Measurements from ENCODE around the gene RDH5. TPM values are rescaled to one million over a fixed set of nuclear protein-coding genes. Genes with fewer than 3 reads are reported as not detected.

The RDH5 gene
- total RNA-seq, 1 donor from 2014 or later, result 3.0 TPM

DNA sequence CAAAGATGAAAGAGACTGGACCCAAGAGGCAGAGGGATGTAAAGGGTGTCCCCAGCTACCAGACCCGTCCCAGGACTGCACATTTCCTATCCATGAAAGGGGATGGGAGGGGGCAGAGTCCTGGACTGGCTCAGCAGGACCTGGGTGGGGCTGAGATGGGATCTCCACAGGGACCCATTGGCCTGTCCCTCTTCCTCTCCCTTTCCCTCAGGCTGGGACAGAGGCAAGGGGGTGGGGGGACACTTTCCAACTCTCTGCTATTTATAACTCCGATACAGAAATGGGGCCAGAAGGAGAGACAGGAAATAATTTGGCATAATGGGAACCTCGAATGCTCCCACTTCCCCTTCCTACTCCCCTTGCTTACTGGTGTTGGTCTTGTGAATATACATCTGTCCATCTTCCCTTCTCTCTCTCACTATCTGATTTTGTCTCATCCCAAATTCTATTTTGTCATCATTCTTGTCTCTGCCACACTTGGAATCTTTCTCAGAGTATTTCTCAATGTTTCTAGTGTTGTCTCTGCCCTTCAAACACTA is 11.4 kb upstream of the RDH5 start:
- Mint-ChIP-seq H3K36me3 (no peaks in the 10 kb centered on the region), H3K27me3 (ENCODE audit: insufficient read depth, low read depth) (peaks cover 13% of the 10 kb centered on the region)
- H3K27ac ChIP-seq, result no peak overlapping the region

GRCh38 chr12:55711786-55712553 is 8.2 kb upstream of the RDH5 start:
- no peak for TF ChIP-seq EZH2phosphoT487 (IDR thresholded peaks at IDR 0.05)
- Histone ChIP-seq H3K27ac (no peak overlapping the region), H3K4me2 (no peak overlapping the region)

More for the DNA sequence above, 11.4 kb upstream of the RDH5 start:
- Histone ChIP-seq H4K20me1 (ENCODE audit: low read depth) (peaks cover 18% of the 10 kb centered on the region), H3K79me2 (ENCODE audit: low read depth) (peaks cover 35% of the 10 kb centered on the region), H3K4me3 (peak overlapping the region; percentile 90), H2AFZ (replicated peaks) (peak overlapping the region; percentile 86), H3K4me1 (peaks cover 29% of the 10 kb centered on the region), H3F3A (ENCODE audit: low read depth) (peaks cover 14% of the 10 kb centered on the region), H3K9ac (no peak overlapping the region), H3K9me3 (ENCODE audit: low read depth) (no peaks in the 10 kb centered on the region), H3K36me3 (no peaks in the 10 kb centered on the region), H3K27me3 (peaks cover 31% of the 10 kb centered on the region), H3K4me2 (peak overlapping the region; percentile 97)
- TF ChIP-seq, protein P1, sequence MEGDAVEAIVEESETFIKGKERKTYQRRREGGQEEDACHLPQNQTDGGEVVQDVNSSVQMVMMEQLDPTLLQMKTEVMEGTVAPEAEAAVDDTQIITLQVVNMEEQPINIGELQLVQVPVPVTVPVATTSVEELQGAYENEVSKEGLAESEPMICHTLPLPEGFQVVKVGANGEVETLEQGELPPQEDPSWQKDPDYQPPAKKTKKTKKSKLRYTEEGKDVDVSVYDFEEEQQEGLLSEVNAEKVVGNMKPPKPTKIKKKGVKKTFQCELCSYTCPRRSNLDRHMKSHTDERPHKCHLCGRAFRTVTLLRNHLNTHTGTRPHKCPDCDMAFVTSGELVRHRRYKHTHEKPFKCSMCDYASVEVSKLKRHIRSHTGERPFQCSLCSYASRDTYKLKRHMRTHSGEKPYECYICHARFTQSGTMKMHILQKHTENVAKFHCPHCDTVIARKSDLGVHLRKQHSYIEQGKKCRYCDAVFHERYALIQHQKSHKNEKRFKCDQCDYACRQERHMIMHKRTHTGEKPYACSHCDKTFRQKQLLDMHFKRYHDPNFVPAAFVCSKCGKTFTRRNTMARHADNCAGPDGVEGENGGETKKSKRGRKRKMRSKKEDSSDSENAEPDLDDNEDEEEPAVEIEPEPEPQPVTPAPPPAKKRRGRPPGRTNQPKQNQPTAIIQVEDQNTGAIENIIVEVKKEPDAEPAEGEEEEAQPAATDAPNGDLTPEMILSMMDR (IDR thresholded peaks at IDR 0.05), result no peak
- no peak for TF ChIP-seq EZH2 (IDR thresholded peaks at IDR 0.05)
- no peak for TF ChIP-seq EZH2phosphoT487 (IDR thresholded peaks at IDR 0.05)
- no peak for DNase-seq (ENCODE audit: low spot score)
- Mint-ChIP-seq H3K9me3 (no peaks in the 10 kb centered on the region), H3K4me3 (peak overlapping the region; percentile 98), H3K4me1 (peaks cover 48% of the 10 kb centered on the region), H3K27ac (peak overlapping the region; percentile 9)

DNA sequence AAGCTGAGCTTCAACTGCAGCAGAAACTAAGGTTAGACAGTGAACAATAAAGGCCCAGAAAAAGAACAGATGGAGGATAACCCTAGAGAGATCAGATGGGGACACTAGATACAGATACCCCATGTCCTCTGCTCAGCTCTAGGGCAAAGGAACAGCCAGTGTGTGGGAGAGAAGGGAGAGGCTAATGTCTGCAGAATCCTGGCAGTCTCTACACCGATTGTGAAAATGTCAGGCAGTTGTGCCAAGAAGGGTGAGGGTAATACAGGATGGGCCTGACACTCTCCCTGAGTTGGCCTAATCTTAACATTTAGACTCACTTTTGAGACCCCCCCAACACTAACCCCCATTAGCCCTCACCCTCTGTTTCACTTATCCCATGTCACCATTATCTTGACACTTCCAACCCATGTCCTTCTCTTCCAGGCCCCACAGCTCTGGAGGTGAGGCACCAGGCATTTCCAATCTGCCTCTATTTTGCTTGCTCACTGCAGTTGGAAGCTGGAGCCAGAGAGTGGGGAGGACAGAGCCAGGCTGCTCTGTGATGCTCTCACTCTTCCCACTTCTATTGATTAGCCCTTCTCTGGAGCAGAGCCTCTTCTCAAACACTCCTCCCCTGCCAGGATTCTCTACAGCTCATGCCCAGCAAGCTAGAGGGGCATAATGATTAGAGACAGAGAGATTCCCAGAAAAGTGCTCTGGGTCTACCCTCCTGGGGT is 7.3 kb upstream of the RDH5 start:
- H3K27ac ChIP-seq, result no peak overlapping the region
- DNase-seq (ENCODE audit: low spot score), result no peak
- H3K27me3 Mint-ChIP-seq (ENCODE audit: insufficient read depth, low read depth), result peaks cover 20% of the 10 kb centered on the region
- no peaks in the 10 kb centered on the region for H4K20me1 ChIP-seq (ENCODE audit: low read depth)
- H3K4me1 ChIP-seq, result peaks cover 25% of the 10 kb centered on the region
- H3K4me2 ChIP-seq, result no peak overlapping the region
- no peak overlapping the region for H3K4me3 ChIP-seq
- no peak overlapping the region for H3K4me3 Mint-ChIP-seq
- TF ChIP-seq EZH2 (IDR thresholded peaks at IDR 0.05) (no peak), EZH2phosphoT487 (IDR thresholded peaks at IDR 0.05) (no peak)
- TF ChIP-seq, protein P1 (IDR thresholded peaks at IDR 0.05), result no peak
- H3K9me3 ChIP-seq (ENCODE audit: low read depth), result no peaks in the 10 kb centered on the region
- H3K79me2 ChIP-seq (ENCODE audit: low read depth), result peaks cover 8% of the 10 kb centered on the region
- H3K9me3 Mint-ChIP-seq, result peaks cover 6% of the 10 kb centered on the region
- H3K36me3 Mint-ChIP-seq, result peaks cover 3% of the 10 kb centered on the region
- H3K27me3 ChIP-seq, result peaks cover 31% of the 10 kb centered on the region
- H3K27ac Mint-ChIP-seq, result peak overlapping the region; percentile 36
- H3K9ac ChIP-seq, result no peak overlapping the region
- no peak overlapping the region for H2AFZ ChIP-seq (replicated peaks)
- peaks cover 40% of the 10 kb centered on the region for H3F3A ChIP-seq (ENCODE audit: low read depth)
- no peaks in the 10 kb centered on the region for H3K36me3 ChIP-seq
- H3K4me1 Mint-ChIP-seq, result peaks cover 40% of the 10 kb centered on the region

More at GRCh38 chr12:55711786-55712553, 8.2 kb upstream of the RDH5 start:
- DNase-seq (ENCODE audit: low spot score), result no peak
- Mint-ChIP-seq H3K36me3 (peaks cover 3% of the 10 kb centered on the region), H3K4me3 (no peak overlapping the region), H3K27me3 (ENCODE audit: insufficient read depth, low read depth) (peaks cover 16% of the 10 kb centered on the region), H3K9me3 (peaks cover 6% of the 10 kb centered on the region), H3K4me1 (peaks cover 34% of the 10 kb centered on the region), H3K27ac (no peak overlapping the region)
- Histone ChIP-seq H4K20me1 (ENCODE audit: low read depth) (no peaks in the 10 kb centered on the region), H3K9me3 (ENCODE audit: low read depth) (no peaks in the 10 kb centered on the region), H3K9ac (no peak overlapping the region), H3K4me3 (no peak overlapping the region), H3K27me3 (peaks cover 31% of the 10 kb centered on the region), H3K36me3 (no peaks in the 10 kb centered on the region), H2AFZ (replicated peaks) (no peak overlapping the region), H3K79me2 (ENCODE audit: low read depth) (peaks cover 7% of the 10 kb centered on the region), H3K4me1 (peaks cover 16% of the 10 kb centered on the region), H3F3A (ENCODE audit: low read depth) (peaks cover 31% of the 10 kb centered on the region)

Measured in neural progenitor cell (in vitro differentiated cells).